Endometrium (tissue), 2 donors: ENCODE data around the gene SNHG17.
"Not testable (repeated sequence)": the region's sequence is repeated elsewhere in the genome, so short reads cannot be mapped to it uniquely, and the experiment has no call there.

Experiments used
- FAIRE-seq: peaks from 2 replicates; lab custom pipeline; 2012; peaks lifted over from hg19 to GRCh38; lab: Jason Lieb, UNC
- donor health status: control.
- donor health status: control.

The SNHG17 gene

DNA sequence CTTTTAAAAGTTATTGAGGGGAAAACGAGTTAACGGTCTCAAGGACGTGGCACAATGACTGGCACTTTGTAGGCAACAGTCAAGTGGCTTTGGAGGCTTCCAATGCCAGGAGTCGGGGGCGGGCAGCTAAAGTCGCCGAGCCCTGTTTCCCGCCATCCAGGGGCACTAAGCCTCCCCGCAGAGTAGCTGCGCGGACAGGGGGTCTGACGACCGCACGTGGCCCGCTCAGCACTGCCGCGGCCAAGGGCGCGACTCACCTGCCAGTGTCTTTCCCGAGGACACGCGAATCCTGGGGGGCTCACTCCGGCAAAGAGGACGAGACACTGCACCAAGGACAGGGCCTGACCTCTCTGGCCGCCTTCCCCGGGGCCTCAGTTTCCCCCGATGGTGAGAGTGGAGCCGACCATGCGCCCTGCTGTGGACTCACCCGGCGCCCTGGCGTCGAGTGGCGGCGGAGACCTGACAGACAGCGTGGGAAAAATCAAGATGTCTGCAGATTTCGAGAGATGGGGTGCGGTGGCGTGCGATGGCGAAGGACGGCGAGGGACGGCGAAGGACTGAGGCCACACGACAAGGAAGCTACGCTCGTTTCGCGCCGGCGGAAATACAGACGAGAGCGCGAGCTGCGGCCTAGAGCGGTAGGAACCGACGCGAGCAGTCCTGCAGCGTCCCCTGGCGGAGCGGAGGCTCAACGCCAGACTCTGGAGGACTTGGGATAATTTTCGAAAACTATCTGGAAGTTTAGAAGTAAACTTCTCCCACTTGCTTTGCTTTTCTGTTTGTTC lies at the start of gene SNHG17:
Gene SNHG17 (minus strand): TSS at position 559 of the 785 bp plus-strand sequence.
- FAIRE-seq: no peak

DNA sequence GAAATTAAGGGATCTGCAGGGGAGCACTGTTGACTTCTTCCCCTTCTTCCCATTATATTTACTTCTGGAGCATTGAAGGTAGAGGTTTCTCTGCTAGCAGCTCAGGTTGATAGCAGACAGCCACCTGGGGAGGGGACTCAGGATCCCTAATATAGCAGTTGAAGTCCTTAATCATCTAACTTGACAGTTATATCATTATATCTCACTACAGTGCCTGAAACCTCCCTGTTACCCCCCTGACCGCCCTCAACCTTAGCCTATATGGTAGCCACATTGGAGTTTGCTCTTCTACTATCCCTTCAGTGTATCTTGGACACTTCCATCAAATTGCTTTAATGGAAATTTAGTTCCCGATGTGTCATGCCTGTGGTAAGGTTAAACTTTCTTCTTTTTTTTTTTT lies 44.5 kb upstream of the SNHG17 start:
- FAIRE-seq: no peak

DNA sequence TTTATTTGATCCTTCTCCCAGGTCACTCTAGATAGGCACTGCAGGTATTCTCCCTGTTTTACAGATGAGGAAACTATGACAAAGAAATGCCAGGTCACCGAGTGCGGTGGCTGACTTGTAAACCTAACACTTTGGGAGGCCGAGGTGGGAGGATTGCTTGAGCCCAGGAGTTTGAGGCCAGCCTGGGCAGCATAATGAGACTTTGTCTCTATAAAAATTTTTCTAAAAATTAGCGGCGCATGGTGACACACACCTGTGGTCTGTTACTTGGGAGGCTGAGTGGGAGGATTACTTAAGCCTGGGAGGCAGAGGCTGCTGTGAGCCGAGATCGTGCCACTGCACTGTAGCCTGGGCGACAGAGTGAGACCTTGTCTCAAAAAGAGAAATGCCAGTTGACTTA lies 42.6 kb upstream of the SNHG17 start:
- FAIRE-seq: no peak

DNA sequence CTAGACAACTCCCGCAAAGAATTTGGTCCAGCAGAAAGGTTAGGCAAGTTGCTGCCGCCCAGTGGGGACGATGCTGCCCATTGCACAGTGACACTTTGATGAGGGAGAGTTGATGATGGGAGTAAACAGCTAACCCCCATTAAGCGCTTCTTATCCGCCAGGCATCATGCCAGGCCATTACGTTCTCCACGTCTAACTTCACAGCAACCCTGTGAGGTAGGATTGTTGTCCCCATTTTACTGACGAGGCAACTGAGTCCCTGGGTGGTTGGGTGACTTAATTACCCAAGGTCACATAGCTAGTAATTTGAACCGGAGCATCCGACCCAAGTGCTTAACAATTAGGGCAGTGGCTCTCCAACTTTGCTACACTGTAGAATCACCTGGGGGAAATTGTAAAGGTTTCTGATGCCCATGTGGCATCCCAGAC lies 38.3 kb upstream of the SNHG17 start:
- no peak for FAIRE-seq

DNA sequence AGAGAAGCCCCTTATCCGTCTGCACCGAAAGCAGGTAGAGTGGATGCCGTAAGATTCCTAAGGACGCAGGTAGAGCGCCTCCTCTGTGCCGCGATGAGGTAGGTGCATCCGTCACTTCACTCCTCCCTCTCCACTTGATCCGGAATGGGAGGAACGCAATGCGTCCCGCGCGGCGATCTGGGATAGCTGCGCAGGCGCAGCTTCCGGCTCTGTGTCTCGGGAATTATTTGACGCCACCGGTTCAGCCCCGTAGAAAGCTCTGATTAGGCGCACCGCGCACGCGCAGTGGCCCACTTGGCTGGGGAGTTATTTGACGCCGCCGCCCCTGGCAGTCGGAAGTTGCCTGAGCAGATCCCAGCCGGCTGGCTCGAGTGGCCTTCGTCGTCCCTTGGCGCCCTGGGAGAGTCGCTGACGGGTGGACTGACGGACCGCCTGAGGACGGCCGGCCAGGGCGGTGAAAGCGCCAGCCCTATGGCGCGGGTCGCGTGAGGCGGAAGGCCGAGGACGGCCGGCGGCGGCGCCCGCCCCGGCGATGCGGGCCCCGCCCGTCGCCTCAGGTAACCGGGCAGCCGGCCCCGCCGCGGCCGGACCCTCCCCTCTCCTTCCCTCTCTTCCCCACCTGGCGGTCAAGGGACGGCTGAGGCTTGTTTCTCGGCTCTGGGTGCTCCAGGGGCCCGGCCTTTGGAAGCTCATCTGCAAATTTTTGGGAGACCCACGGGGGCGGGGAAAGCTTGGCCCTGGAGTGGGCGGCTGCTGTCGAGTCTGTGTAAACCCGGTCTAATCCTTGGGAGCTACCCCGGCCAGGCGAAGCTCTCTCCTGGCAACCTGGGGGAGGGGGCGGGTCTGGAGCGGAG lies 37.6 kb upstream of the SNHG17 start, which contains the start of gene RALGAPB:
Gene RALGAPB (plus strand): TSS at position 331 of the 854 bp plus-strand sequence. CDS start 15,590 bp downstream, outside the sequence.
- FAIRE-seq: peak; percentile 78

DNA sequence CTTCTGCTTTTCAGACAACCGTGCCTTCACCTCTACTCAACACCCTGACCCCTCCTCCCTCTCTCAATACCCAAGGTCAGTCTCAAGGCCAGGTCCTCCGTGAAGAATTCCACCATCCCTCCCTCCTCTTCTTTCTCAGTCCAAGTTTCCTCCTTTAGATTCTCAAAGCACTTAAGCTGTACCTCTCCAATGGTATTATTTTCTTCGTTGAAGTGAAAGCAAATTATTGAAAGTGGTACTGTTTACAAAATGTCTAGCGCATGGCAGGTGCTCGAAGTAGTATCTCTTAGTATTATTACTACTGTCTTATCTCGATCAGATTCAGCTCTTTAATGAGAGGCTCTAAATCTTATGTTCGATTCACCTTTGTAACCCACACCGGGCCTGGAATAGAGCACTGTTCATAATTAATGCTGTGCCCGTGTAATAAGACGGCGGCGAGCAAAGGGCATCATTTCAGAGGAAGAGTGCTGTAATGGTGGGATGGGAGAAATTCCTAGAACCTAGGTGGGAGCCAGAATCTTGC lies 36.9 kb upstream of the SNHG17 start:
- no peak for FAIRE-seq

DNA sequence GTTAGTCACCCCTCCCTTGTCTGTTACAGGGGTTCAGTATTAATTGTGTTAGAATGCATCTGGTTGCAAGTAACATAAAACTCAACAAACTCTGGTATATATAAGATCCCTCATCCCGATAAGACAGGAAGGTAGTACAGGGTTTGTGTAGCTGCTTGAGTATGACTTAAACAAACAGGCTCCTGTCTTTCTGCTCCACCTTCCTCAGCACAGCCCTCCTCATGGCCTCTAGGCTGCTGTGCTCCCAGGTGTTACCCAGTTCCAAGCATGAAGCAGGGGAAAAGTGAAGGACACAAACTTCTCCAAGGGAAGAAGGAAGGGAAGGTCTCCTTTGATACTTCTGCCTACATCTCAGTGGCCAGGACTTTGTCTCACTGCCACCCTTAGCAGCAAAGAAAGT lies 36.1 kb upstream of the SNHG17 start:
- FAIRE-seq: no peak

DNA sequence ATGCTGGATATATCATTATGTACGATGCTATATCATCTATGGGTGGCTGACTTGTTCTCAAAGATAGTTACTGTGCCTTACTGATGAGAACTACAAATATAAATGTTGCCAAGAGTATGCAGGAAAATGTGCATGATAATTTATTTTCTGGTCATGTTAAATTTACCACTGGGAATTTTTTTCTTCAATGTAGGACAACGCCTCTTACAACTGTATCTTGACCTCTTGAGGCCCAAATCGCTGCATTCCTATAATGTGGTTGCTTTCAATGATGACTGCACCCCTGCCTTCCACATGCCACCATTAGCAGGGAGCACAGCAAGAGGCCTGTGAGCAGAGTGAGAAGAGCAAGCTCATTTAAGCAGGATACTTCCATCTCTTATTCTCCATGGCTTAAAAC lies 31.9 kb upstream of the SNHG17 start:
- no peak for FAIRE-seq

DNA sequence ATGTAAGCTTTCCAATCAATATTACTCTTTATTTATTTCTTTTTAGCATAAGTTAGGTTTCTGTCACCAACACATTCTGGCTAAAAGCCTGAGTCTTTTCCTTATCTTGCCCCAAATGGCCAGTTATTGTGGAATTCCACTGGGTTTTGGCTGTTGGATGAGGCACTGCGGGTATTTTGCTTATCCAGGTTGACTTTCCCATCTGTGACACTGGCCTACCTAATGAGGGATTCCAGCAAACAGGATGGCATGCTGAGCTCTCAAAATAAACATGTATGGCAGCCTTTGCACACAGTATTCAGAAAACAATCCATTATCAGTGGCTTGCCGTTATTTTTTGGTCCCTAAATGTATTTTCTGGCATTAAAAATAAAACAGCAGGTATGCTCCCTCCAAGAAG lies 31.0 kb upstream of the SNHG17 start:
- FAIRE-seq: no peak

DNA sequence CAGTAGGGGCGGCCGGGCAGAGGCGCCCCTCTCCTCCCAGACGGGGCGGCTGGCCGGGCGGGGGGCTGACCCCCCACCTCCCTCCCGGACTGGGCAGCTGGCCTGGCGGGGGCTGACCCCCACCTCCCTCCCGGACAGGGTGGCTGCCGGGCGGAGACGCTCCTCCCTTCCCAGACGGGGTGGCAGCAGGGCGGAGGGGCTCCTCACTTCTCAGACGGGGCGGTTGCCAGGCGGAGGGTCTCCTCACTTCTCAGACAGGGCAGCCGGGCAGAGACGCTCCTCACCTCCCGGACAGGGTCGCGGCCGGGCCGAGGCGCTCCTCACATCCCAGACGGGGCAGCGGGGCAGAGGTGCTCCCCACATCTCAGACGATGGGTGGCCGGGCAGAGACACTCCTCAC lies 26.4 kb upstream of the SNHG17 start:
- FAIRE-seq: not testable (repeated sequence)

DNA sequence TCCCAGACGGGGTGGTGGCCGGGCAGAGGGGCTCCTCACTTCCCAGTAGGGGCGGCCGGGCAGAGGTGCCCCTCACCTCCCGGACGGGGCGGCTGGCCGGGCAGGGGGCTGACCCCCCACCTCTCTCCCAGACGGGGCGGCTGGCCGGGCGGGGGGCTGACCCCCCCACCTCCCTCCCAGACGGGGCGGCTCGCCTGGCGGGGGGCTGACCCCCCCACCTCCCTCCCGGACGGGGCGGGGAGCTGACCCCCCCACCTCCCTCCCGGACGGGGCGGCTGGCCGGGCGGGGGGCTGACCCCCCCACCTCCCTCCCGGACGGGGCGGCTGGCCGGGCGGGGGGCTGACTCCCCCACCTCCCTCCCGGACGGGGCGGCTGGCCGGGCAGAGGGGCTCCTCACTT lies 26.0 kb upstream of the SNHG17 start:
- not testable (repeated sequence) for FAIRE-seq

DNA sequence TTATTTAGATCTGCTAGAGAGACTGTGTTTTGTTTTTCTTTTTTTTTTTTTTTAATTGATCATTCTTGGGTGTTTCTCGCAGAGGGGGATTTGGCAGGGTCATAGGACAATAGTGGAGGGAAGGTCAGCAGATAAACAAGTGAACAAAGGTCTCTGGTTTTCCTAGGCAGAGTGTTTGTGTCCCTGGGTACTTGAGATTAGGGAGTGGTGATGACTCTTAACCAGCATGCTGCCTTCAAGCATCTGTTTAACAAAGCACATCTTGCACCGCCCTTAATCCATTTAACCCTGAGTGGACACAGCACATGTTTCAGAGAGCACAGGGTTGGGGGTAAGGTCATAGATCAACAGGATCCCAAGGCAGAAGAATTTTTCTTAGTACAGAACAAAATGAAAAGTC lies 25.5 kb upstream of the SNHG17 start:
- not testable (repeated sequence) for FAIRE-seq

DNA sequence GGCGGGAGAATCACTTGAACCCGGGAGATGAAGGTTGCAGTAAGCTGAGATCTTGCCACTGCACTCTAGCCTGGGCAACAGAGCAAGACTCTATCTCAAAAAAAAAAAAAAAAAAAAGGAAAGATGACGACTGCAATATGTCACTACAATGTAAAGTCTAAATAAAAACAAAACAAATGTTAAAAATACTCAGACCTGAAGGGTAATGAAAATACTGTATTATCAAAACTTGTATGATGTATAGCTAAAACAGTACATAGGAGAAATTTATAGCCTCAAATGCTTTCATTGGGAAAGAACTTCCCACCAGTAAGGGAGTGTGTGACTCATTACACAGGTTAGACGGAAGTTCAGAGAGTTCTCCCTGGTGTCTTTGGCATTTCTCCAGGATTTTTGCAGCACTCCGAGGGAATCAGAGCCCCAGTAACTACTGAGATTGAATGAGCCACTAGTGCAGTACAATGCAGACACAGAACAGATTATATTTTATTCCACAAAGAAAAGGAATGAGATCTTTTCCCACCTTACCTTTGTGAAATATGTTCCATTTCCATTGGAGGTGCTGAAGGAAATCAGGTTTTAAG lies 25.0 kb upstream of the SNHG17 start:
- FAIRE-seq: no peak

DNA sequence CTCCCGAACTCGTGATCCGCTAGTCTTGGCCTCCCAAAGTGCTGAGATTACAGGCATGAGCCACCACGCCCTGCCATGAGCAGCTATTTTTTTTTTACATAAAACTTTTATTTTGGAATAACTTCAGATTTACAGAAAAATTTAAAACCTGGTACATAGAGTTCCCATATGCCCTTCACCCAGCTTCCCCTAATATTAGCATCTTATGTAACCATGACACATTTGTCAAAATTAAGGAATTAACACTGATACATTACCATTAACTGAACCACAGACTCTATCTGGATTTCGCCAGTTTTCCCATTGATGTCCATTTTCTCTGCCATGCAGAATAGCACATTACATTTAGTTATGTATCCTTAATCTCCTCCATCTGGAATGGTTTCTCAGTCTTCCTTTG lies 23.2 kb upstream of the SNHG17 start:
- no peak for FAIRE-seq

DNA sequence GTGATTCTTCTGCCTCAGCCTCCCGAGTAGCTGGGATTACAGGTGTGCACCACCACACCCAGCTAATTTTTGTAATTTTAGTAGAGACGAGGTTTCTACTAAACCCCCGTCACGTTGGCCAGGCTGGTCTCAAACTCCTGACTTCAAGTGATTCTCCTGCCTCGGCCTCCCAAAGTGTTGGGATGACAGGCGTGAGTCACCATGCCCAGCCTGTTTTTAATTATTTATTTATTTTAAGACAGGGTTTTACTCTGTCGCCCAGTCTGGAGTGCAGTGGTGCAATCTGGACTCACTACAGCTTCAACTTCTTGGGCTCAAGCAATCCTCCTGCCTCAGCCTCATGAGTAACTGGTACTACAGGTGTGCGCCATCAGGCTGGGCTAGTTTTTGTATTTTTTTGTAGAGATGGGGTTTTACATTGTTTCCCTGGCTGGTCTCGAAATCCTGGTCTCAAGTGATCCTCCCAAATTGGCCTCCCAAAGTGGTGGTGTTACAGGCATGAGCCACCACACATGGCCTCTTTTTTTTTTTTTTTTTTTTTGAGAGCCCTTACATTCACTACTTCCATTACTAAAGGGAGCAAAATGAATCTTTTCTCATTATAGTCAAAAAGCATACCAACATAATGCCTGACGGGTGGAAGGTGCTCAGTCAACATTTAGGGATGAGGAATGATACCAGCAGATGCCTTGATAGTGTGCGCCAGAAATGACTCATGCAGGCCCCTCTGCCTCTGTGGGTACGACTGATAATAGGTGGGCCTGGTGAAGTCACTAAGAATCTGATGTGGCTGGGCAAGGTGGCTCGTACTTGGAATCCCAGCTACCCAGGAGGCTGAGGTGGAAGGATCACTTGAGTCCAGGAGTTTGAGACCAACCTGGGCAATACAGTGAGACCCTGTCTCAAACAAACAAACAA lies 19.7 kb upstream of the SNHG17 start:
- no peak for FAIRE-seq

DNA sequence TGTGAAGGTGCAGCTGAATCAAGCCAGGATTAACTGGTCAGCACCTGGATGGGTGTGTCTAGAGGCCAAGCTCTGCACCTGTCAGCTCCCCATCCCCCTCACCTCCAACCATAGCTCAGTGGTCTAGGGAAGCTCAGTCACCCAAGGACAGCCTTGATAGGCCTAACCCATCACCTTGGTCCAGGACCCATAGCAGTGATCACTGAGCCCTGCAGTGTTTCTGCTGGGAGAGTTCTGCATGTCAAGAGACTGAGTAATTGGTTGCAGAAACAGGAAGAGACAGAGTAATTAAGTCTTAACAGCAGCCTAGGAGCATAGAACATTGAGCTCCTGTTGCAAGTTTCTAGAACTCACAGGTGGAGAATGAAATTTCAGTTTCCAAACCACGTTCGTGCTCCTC lies 18.8 kb upstream of the SNHG17 start:
- no peak for FAIRE-seq

DNA sequence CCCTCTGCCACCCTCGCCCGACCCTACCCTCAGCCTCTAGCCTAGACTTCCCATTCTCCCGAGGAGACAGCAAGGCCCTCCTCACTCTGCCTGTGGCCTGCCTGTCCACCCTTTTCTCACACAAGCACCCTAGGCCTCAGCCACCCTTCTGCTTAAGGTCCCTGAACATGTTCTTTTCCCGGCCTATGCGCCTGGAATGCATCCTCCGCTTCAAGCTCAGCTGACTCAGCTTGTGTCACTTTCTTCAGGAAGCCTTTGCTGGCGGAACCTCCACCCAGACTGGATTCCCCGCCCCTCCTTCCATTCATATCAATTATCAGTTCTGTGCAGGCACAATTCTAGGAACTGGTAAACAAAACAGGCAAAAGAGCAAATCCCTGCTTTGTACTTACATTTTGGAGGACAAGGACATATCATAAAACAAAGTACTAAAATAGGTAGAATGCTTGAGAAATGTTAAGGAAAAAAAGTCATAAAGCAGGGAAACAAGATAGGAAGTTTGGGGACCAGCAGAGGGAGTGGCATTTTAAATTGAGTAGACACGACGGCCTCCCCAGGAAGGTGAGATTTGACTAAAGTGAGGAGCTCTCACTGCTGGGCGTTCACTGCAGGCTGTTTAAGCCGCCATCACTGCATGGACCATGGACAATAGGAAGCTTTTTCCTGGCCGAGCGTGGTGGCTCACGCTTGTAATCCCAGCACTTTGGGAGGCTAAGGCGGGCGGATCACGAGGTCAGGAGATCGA lies 17.9 kb upstream of the SNHG17 start:
- FAIRE-seq: no peak

DNA sequence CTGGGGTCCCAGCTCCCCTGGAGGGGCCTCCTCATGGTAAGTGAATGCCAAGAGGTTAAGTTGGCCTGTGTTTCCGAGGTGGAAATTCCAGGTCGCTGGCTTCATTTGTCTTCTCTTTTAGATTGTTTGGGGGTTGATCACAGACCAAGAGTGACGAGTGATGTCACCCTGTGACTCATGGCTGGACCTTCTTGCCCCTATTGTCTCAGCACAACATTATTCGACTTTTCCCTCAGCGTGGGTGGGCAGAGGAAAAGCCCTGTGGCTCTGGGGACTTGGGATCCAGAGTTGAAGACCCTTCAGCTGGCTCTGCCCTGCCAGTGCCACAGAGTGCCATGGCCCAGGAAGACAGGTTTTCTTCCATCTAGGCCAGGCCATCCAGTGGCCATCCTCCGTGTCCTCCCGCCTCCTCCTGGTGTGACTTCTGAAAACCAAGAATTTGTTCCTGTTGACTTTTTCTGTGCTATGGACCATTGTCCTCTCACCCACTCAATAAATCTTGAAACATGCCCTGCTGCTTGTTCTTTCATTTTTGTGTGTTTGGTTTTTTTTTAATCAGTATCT lies 15.4 kb upstream of the SNHG17 start:
- FAIRE-seq: no peak

DNA sequence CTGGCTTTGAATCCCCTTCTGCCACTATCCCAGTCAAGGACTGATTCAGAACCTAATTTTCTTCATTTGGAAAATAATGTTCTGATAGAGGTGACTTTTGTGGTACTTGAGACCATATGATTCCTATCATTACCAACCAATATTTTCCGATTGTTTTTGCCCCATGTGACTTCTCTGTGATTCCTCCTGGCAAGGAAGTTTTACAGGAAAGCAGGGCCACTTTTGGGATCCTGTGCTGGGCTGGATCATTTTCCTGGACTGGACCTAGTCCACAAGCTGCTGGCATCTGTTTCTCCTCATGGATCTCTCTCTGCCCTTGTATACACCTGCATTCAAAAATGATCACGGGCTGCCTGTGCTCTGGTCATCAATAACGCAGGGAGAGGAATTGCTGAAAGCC lies 13.9 kb upstream of the SNHG17 start:
- no peak for FAIRE-seq

DNA sequence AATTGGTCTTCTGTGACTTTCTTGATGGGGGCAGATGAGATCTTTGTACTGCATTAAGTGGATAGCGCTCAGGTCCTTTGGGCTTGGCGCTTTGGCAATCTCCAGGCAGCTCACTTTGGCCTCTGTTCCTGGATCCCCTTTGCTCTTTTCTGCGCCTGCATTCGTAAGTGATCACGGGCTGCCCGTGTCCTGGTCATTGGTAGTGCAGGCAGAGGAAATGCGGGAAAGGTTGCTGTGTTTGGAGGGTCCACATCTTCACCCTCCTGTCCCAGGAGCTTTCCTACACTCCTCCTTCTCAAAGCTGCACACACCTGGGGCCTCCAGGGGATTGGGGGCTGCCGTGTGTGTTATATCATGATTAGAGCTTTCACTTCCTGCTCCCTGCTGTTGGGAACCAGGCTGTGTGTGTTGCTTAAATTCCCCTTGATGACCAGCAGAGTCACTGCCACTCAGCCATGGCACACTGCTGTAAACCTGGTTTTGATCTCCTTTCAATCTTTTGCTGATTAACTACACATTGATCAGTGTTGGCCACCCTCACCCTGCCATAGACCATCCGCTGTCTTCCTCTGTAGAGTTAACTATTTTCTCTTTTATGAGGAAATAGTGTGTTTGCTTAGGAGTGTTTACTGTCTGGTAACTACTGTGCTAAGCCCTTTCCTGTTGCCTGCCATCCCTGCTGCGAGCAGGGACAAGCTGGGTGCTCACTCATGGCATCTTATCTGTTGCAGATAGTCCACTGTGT lies 13.0 kb upstream of the SNHG17 start:
- FAIRE-seq: no peak
